SU-DHL-6 (cell line): ENCODE data around the gene IL24.

ENCODE experiments used
- CTCF ChIP-seq: fragments of 200-600 bp; sonication (generic); IDR thresholded peaks from one replicate; pipeline ENCODE4 v1.5.1; 2017; ENCODE audit warnings: antibody characterized with exemption, mild to moderate bottlenecking, low read length, moderate library complexity; ENCODE audit not compliant: insufficient read depth, poor library complexity, severe bottlenecking
- EZH2phosphoT487 ChIP-seq: fragments of 200-600 bp; sonication (generic), shearing (Covaris generic); conservative IDR thresholded peaks from 2 replicates; pipeline ENCODE4 v1.6.1; 2018; ENCODE audit warnings: mild to moderate bottlenecking, antibody characterized with exemption, low read length, moderate library complexity, mixed read lengths

- no peak for TF ChIP-seq CTCF
- no peak for TF ChIP-seq EZH2phosphoT487
Measured at GRCh38 chr1:206850401-206850800, 46.8 kb upstream of the IL24 start.
